ENCODE measurements around the gene SPTBN4.

GRCh38 chr19:40586611-40587010, 119.8 kb downstream of the SPTBN4 start:
- TF ChIP-seq, protein P1, sequence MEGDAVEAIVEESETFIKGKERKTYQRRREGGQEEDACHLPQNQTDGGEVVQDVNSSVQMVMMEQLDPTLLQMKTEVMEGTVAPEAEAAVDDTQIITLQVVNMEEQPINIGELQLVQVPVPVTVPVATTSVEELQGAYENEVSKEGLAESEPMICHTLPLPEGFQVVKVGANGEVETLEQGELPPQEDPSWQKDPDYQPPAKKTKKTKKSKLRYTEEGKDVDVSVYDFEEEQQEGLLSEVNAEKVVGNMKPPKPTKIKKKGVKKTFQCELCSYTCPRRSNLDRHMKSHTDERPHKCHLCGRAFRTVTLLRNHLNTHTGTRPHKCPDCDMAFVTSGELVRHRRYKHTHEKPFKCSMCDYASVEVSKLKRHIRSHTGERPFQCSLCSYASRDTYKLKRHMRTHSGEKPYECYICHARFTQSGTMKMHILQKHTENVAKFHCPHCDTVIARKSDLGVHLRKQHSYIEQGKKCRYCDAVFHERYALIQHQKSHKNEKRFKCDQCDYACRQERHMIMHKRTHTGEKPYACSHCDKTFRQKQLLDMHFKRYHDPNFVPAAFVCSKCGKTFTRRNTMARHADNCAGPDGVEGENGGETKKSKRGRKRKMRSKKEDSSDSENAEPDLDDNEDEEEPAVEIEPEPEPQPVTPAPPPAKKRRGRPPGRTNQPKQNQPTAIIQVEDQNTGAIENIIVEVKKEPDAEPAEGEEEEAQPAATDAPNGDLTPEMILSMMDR (IDR thresholded peaks at IDR 0.05), result no peak
- TF ChIP-seq ZFX (IDR thresholded peaks at IDR 0.05; ENCODE audit: borderline replicate concordance), result no peak
